H1 (cell line): ENCODE measurements around the gene MYO1D. TPM values are rescaled to one million over a fixed set of nuclear protein-coding genes. Genes with fewer than 3 reads are reported as not detected.

ENCODE experiments used
- CTCF ChIA-PET: fragments of 300-600 bp; sonication (Branson Sonifier 250); formaldehyde crosslinking; loops from one replicate; lab custom pipeline; 2021; ENCODE audit not compliant: partially characterized antibody; lab: Charles Lee
- POLR2A ChIA-PET: fragments of 300-600 bp; sonication (Branson Sonifier 250); formaldehyde crosslinking; loops from one replicate; lab custom pipeline; 2021; ENCODE audit warnings: inconsistent platforms; ENCODE audit not compliant: partially characterized antibody; lab: Charles Lee
- DNase-seq, 2 experiments: peaks; one replicate each; pipeline versions ENCODE4 v3.0.0 to v3.0.0-alpha.2; 2010 to 2022; ENCODE audit warnings: low spot score in 2 of 2, low read depth in 1 of 2, mixed read lengths in 1 of 2
- FAIRE-seq: peaks from 2 replicates; lab custom pipeline; 2011; peaks lifted over from hg19 to GRCh38; lab: Jason Lieb, UNC
- H2AFZ ChIP-seq: 2 replicates; pipeline ENCODE4 v1.8.1; 2012; ENCODE audit warnings: low read length, inconsistent platforms
- H2AK5ac ChIP-seq: 2 replicates; pipeline ENCODE4 v1.6.1; 2013; ENCODE audit warnings: low read depth, low read length
- H2BK120ac ChIP-seq: replicated peaks from 2 replicates; pipeline ENCODE3; 2013; ENCODE audit warnings: low read depth, low read length, inconsistent platforms
- H2BK12ac ChIP-seq: 2 replicates; pipeline ENCODE4 v1.6.1; 2013; ENCODE audit warnings: low read depth, low read length
- H2BK15ac ChIP-seq: 2 replicates; pipeline ENCODE4 v1.6.1; 2013; ENCODE audit warnings: low read length
- H2BK20ac ChIP-seq: 2 replicates; pipeline ENCODE4 v1.6.1; 2013; ENCODE audit warnings: low read length
- H2BK5ac ChIP-seq: 2 replicates; pipeline ENCODE4 v1.6.1; 2013; ENCODE audit warnings: low read depth, low read length
- H3K14ac ChIP-seq: 2 replicates; pipeline ENCODE4 v1.6.1; 2013; ENCODE audit warnings: inconsistent platforms; ENCODE audit not compliant: insufficient read length
- H3K18ac ChIP-seq: 2 replicates; pipeline ENCODE4 v1.6.1; 2013; ENCODE audit warnings: low read length; ENCODE audit errors: extremely low read depth
- H3K23ac ChIP-seq: 2 replicates; pipeline ENCODE4 v1.6.1; 2013; ENCODE audit warnings: inconsistent platforms; ENCODE audit not compliant: insufficient read length
- H3K23me2 ChIP-seq: 2 replicates; pipeline ENCODE4 v1.6.1; 2013; ENCODE audit warnings: low read depth, low read length
- H3K27ac ChIP-seq: 2 replicates; pipeline ENCODE4 v1.6.1; 2011; ENCODE audit warnings: low read depth, low read length, inconsistent platforms
- H3K27me3 ChIP-seq, 4 experiments: replicated peaks in 1 of 4; 1 replicate in 1 of 4; 2 replicates in 3 of 4; pipeline versions ENCODE4 v1.6.1 to v1.8.1; 2011 to 2013; ENCODE audit warnings: low read length in 3 of 4, mild to moderate bottlenecking in 3 of 4, inconsistent platforms in 2 of 4, mixed read lengths in 2 of 4, moderate library complexity in 1 of 4; ENCODE audit not compliant: control insufficient read depth in 3 of 4, insufficient read depth in 3 of 4; ENCODE audit errors: extremely low read depth in 1 of 4
- H3K36me3 ChIP-seq, 4 experiments: 2 replicates each; pipeline versions ENCODE4 v1.6.1 to v1.8.1; 2011 to 2013; ENCODE audit warnings: mild to moderate bottlenecking in 4 of 4, low read length in 3 of 4, moderate library complexity in 2 of 4, control low read depth in 1 of 4, inconsistent platforms in 1 of 4; ENCODE audit not compliant: insufficient read depth in 4 of 4, control insufficient read depth in 2 of 4
- H3K4ac ChIP-seq: replicated peaks from 2 replicates; pipeline ENCODE3; 2013; ENCODE audit warnings: low read length, low read depth, mixed read lengths, inconsistent platforms; ENCODE audit not compliant: insufficient read length
- H3K4me1 ChIP-seq, 4 experiments: replicated peaks in 1 of 4; 1 replicate in 1 of 4; 2 replicates in 3 of 4; pipeline versions ENCODE4 v1.6.1 to v1.8.1; 2011 to 2013; ENCODE audit warnings: low read length in 3 of 4, inconsistent platforms in 2 of 4, mixed read lengths in 1 of 4; ENCODE audit not compliant: insufficient read depth in 4 of 4, control insufficient read depth in 3 of 4
- H3K4me2 ChIP-seq, 2 experiments: 2 replicates each; pipeline versions ENCODE4 v1.6.1 to v1.8.1; 2011 to 2013; ENCODE audit warnings: low read depth in 2 of 2, low read length in 2 of 2, control low read depth in 1 of 2, inconsistent platforms in 1 of 2, mild to moderate bottlenecking in 1 of 2; ENCODE audit not compliant: insufficient read depth in 1 of 2
- H3K4me3 ChIP-seq, 4 experiments: fragments of 200-600, 300-600 bp in 1 of 4; sonication (generic), shearing (Covaris generic), sonication (Bioruptor Twin) in 1 of 4; 2 replicates each; pipeline versions ENCODE4 v1.5.1 to v1.8.1; 2011 to 2016; ENCODE audit warnings: low read length in 4 of 4, low read depth in 3 of 4, control low read depth in 2 of 4, inconsistent platforms in 2 of 4, mild to moderate bottlenecking in 2 of 4, mixed read lengths in 1 of 4, moderate library complexity in 1 of 4; ENCODE audit not compliant: insufficient read depth in 2 of 4; ENCODE audit errors: extremely low read depth in 1 of 4
- H3K56ac ChIP-seq: replicated peaks from 2 replicates; pipeline ENCODE3; 2013; ENCODE audit warnings: low read depth, mild to moderate bottlenecking, mixed read lengths, low read length, inconsistent platforms; ENCODE audit not compliant: insufficient read length
- H3K79me1 ChIP-seq: 2 replicates; pipeline ENCODE4 v1.6.1; 2013; ENCODE audit warnings: low read depth, low read length, control low read depth
- H3K79me2 ChIP-seq, 2 experiments: 2 replicates each; pipeline versions ENCODE4 v1.6.1 to v1.8.1; 2012 to 2013; ENCODE audit warnings: low read length in 2 of 2, mild to moderate bottlenecking in 2 of 2, inconsistent platforms in 1 of 2; ENCODE audit not compliant: insufficient read depth in 2 of 2, control insufficient read depth in 1 of 2
- H3K9ac ChIP-seq, 4 experiments: replicated peaks in 1 of 4; 1 replicate in 1 of 4; 2 replicates in 3 of 4; pipeline versions ENCODE4 v1.6.1 to v1.8.1; 2011 to 2013; ENCODE audit warnings: low read depth in 3 of 4, low read length in 3 of 4, control low read depth in 2 of 4, mild to moderate bottlenecking in 2 of 4, moderate library complexity in 2 of 4, inconsistent platforms in 1 of 4; ENCODE audit errors: extremely low read depth in 1 of 4
- H3K9me3 ChIP-seq, 2 experiments: 2 replicates each; pipeline versions ENCODE4 v1.6.1 to v1.8.1; 2012 to 2013; ENCODE audit warnings: mild to moderate bottlenecking in 2 of 2, moderate library complexity in 2 of 2, control low read depth in 1 of 2, inconsistent platforms in 1 of 2, low read depth in 1 of 2, low read length in 1 of 2, mixed read lengths in 1 of 2; ENCODE audit not compliant: insufficient read depth in 2 of 2
- H4K20me1 ChIP-seq, 2 experiments: replicated peaks in 1 of 2; 2 replicates each; pipeline versions ENCODE3 to v1.8.1; 2011 to 2013; ENCODE audit warnings: inconsistent platforms in 2 of 2, low read length in 2 of 2, mild to moderate bottlenecking in 1 of 2; ENCODE audit not compliant: insufficient read depth in 2 of 2, control insufficient read depth in 1 of 2
- H4K5ac ChIP-seq: 2 replicates; pipeline ENCODE4 v1.6.1; 2013; ENCODE audit warnings: low read length, low read depth, mixed read lengths, inconsistent platforms; ENCODE audit not compliant: insufficient read length
- H4K8ac ChIP-seq: 2 replicates; pipeline ENCODE4 v1.8.0; 2013; ENCODE audit warnings: mild to moderate bottlenecking, moderate library complexity, low read length, inconsistent platforms; ENCODE audit not compliant: insufficient read depth; ENCODE audit errors: extremely low read depth
- H4K91ac ChIP-seq: replicated peaks from 2 replicates; pipeline ENCODE3; 2013; ENCODE audit warnings: low read length, mixed read lengths, inconsistent platforms; ENCODE audit not compliant: insufficient read length
- ASH2L ChIP-seq: fragments of 200-600, 300-600 bp; sonication (generic); IDR thresholded peaks from one replicate; pipeline ENCODE4 v1.7.1; 2017; ENCODE audit warnings: low read length
- CHD1 ChIP-seq: IDR thresholded peaks from 2 replicates; pipeline ENCODE4 v1.6.1; 2012; ENCODE audit warnings: low read depth, low read length, improper control_type of control experiment
- GTF2F1 ChIP-seq: IDR thresholded peaks from 2 replicates; pipeline ENCODE4 v1.6.1; 2012; ENCODE audit warnings: low read depth, low read length, improper control_type of control experiment, borderline replicate concordance
- KDM4A ChIP-seq: IDR thresholded peaks from one replicate; pipeline ENCODE4 v1.7.1; 2012; ENCODE audit warnings: low read depth, mild to moderate bottlenecking, moderate library complexity, low read length, inconsistent platforms; ENCODE audit not compliant: severe bottlenecking
- MAFK ChIP-seq: IDR thresholded peaks from 2 replicates; pipeline ENCODE4 v1.6.1; 2012; ENCODE audit warnings: low read depth, mild to moderate bottlenecking, improper control_type of control experiment, low read length
- NANOG ChIP-seq: IDR thresholded peaks from 2 replicates; pipeline ENCODE4 v1.6.1; 2011; ENCODE audit warnings: low read length, low read depth, mild to moderate bottlenecking, inconsistent platforms; ENCODE audit not compliant: insufficient read depth, poor library complexity, severe bottlenecking
- POLR2A ChIP-seq, 2 experiments: IDR thresholded peaks; 1 replicate in 1 of 2; 2 replicates in 1 of 2; pipeline ENCODE4 v1.6.1; 2011; ENCODE audit warnings: low read depth in 2 of 2, low read length in 2 of 2, mild to moderate bottlenecking in 2 of 2; ENCODE audit errors: control extremely low read depth in 1 of 2
- SAP30 ChIP-seq: fragments of 300-600 bp; sonication (generic); IDR thresholded peaks from 2 replicates; pipeline ENCODE4 v1.7.1; 2012; ENCODE audit warnings: low read length, moderate library complexity, mild to moderate bottlenecking, inconsistent platforms; ENCODE audit not compliant: insufficient read depth, insufficient replicate concordance
- SIN3A ChIP-seq, 2 experiments: IDR thresholded peaks in 1 of 2; conservative IDR thresholded peaks in 1 of 2; 2 replicates each; pipeline ENCODE4 v1.6.1; 2011 to 2012; ENCODE audit warnings: low read length in 2 of 2, improper control_type of control experiment in 1 of 2, low read depth in 1 of 2, mild to moderate bottlenecking in 1 of 2
- SIRT6 ChIP-seq: IDR thresholded peaks from one replicate; pipeline ENCODE4 v1.7.1; 2012; ENCODE audit warnings: low read length, inconsistent platforms
- SIX5 ChIP-seq: IDR thresholded peaks from 2 replicates; pipeline ENCODE4 v1.6.1; 2011; ENCODE audit warnings: mild to moderate bottlenecking, low read depth, low read length
- WGBS, 2 experiments: shearing (Covaris generic) in 1 of 2; methylation state at CpG; one replicate each; pipeline versions ENCODE4 v1.1.6 to v1.1.7; 2013 to 2015; ENCODE audit warnings: low lambda C conversion rate in 2 of 2, mixed read lengths in 2 of 2, inconsistent platforms in 1 of 2, low coverage in 1 of 2, missing lambda C conversion rate in 1 of 2; ENCODE audit not compliant: insufficient replicate concordance in 2 of 2, insufficient coverage in 1 of 2, insufficient read length in 1 of 2; ENCODE audit errors: extremely low coverage in 1 of 2, missing lambda C conversion rate in 1 of 2; 5-methylcytosine and 5-hydroxymethylcytosine counted together
- polyA plus RNA-seq, 7 experiments: library from polyadenylated mRNA; depleted of rRNA in 3 of 7; stranded (reverse) in 5 of 7; unstranded in 2 of 7; fragments of >200 nt in 5 of 7; fragments of 200-250 nt in 2 of 7; gene quantifications; 1 replicate in 5 of 7; 2 replicates in 1 of 7; 4 replicates in 1 of 7; pipeline versions ENCODE4 v1.2.1 to v1.2.3, GENCODE V29; 2011 to 2013; ENCODE audit warnings: missing spikeins in 2 of 7, mixed read lengths in 2 of 7
- total RNA-seq: library from RNA; stranded (reverse); fragmentation: NEBNext Ultra II Directional; extraction: Animal tissue kit (Norgen Biotek cat#: 25700); gene quantifications from 2 replicates; pipeline ENCODE4 v1.2.1, GENCODE V29; 2021
- TF ChIP-seq, protein P1 (sequence below): IDR thresholded peaks from 2 replicates; pipeline ENCODE4 v1.6.1; 2012; ENCODE audit warnings: inconsistent platforms

MYO1D gene
- total and polyA plus RNA-seq, 2 of the 8 experiments (the other 6 are each of a cell fraction or from before 2014, with no cell fraction given) = 6.5 to 25.4 TPM

DNA sequence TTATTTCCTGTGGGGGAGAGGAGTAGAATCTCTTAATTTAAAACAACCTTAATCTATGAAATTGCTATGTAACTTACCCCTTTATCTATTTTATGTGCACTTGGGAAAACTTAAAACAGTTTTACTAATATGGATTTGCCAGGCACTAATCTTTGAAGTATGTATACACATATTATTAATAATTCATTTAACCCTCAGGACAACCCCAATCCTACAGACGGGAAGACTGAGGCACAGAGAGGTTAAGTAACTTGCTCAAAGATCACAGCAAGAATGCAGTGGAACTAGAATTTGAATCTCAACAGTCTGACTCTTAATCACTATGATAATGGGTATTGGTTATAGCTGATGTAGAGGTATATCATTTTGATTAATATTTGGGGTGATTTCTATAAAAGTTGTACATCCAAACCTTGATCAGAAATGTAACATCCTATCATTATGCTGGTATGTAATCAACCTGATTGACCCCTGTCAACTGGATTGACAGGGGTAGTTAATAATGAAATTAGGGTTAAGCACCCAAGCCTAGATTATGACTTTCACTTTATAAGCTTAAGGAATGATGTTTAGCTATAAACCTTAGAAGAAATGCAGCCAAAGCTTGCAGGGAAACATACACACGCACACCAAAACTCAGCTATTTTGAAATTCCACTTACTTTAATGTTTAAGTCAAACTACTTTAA, 1.6 kb downstream of the MYO1D start:
- H2BK15ac ChIP-seq = no peak overlapping the region
- H3K4me2 ChIP-seq = peak overlapping the region; percentile 73 to 79; a peak in 3 of 4 replicates
- H3K4ac ChIP-seq = no peak overlapping the region
- no peak overlapping the region for H2BK5ac ChIP-seq
- no peaks in the 10 kb centered on the region for H3K9me3 ChIP-seq
- no peak overlapping the region for H3K18ac ChIP-seq
- H2AK5ac ChIP-seq = no peak overlapping the region
- ChIA-PET CTCF (interaction anchor here (0.9 to 6.1 kb wide), 16 partner anchors 9 to 104 kb away, joined by 3 to 77 read pairs (median 10); no protein-coding TSS in a partner anchor), POLR2A (interaction anchor here (0.6 to 2.9 kb wide), 8 partner anchors 9 to 134 kb away, joined by 3 to 16 read pairs (median 4); no protein-coding TSS in a partner anchor)
- H3K23ac ChIP-seq = no peak overlapping the region
- FAIRE-seq = no peak
- peaks cover 13% of the 10 kb centered on the region; the same call in 1 of the 2 replicates for H3K79me1 ChIP-seq
- H3K4me3 ChIP-seq = peak overlapping the region; percentile 66 to 89 (median 78); a peak in 5 of 8 replicates
- no peak overlapping the region for H3K14ac ChIP-seq
- H2AFZ ChIP-seq = no peak overlapping the region
- no peak overlapping the region for H3K56ac ChIP-seq
- no peak overlapping the region for H3K27ac ChIP-seq
- no peak overlapping the region for H4K5ac ChIP-seq
- H3K79me2 ChIP-seq = peaks cover 0 to 40% of the 10 kb centered on the region in 2 experiments; a peak in 3 of 4 replicates
- H4K20me1 ChIP-seq = peaks cover 0 to 9% of the 10 kb centered on the region in 2 experiments
- DNase-seq = no peak
- H2BK20ac ChIP-seq = no peak overlapping the region
- H3K27me3 ChIP-seq = no peaks in the 10 kb centered on the region
- no peaks in the 10 kb centered on the region for H3K36me3 ChIP-seq
- H4K91ac ChIP-seq = no peak overlapping the region
- 82% methylated on average over 2 of the region's 2 CpGs; no CpG with 5 or more reads in 1 of the 2 experiments for WGBS, 2 experiments
- no peak overlapping the region for H2BK12ac ChIP-seq
- no peaks in the 10 kb centered on the region; the same call in none of the 2 replicates for H3K23me2 ChIP-seq
- H3K9ac ChIP-seq = no peak overlapping the region
- H3K4me1 ChIP-seq = no peaks in the 10 kb centered on the region
- no peak overlapping the region for H2BK120ac ChIP-seq
- no peak overlapping the region for H4K8ac ChIP-seq
- TF ChIP-seq MAFK (no peak), SIRT6 (no peak), POLR2A (IDR thresholded peaks at IDR 0.05; ENCODE audit: control extremely low read depth in 1 of 2, low read depth in 2 of 2, low read length in 2 of 2) (no peak), KDM4A (no peak), GTF2F1 (no peak), NANOG (no peak), CHD1 (no peak), SIX5 (no peak), SIN3A (conservative IDR thresholded peaks at IDR 0.05 in 1 of 2, IDR thresholded peaks at IDR 0.05 in 1 of 2; ENCODE audit: low read depth in 1 of 2, low read length in 2 of 2) (no peak), SAP30 (no peak), ASH2L (no peak)
- TF ChIP-seq, protein P1, sequence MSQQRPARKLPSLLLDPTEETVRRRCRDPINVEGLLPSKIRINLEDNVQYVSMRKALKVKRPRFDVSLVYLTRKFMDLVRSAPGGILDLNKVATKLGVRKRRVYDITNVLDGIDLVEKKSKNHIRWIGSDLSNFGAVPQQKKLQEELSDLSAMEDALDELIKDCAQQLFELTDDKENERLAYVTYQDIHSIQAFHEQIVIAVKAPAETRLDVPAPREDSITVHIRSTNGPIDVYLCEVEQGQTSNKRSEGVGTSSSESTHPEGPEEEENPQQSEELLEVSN = no peak
